HepG2 (cell line): ENCODE measurements around the gene RAPGEFL1. TPM values are rescaled to one million over a fixed set of nuclear protein-coding genes. Genes with fewer than 3 reads are reported as not detected.

ENCODE experiments used
- AGO2 ChIP-seq: fragments of 200-400 bp; formaldehyde crosslinking; optimal IDR thresholded peaks from 2 replicates; pipeline ENCODE3; 2017; ENCODE audit warnings: mild to moderate bottlenecking, low read depth, low read length, moderate library complexity
- CEBPB ChIP-seq: IDR thresholded peaks from 2 replicates; pipeline ENCODE4 v1.6.1; 2011; ENCODE audit warnings: low read depth, low read length, improper control_type of control experiment, borderline replicate concordance
- DPF2 ChIP-seq: sonication (generic); formaldehyde crosslinking; IDR thresholded peaks from 2 replicates; pipeline ENCODE4 v1.4.0; 2020; ENCODE audit warnings: mild to moderate bottlenecking, low read depth, missing genetic modification reagents, borderline replicate concordance
- EHMT2 ChIP-seq: fragments of 200-600 bp; sonication (generic); IDR thresholded peaks from 2 replicates; pipeline ENCODE4 v1.7.0; 2017; ENCODE audit warnings: antibody characterized with exemption, low read depth, low read length, borderline replicate concordance
- MXD3 ChIP-seq: IDR thresholded peaks from 2 replicates; pipeline ENCODE4 v1.6.1; 2016; ENCODE audit warnings: mild to moderate bottlenecking, missing biosample characterization, missing genetic modification reagents
- NR2F1 ChIP-seq, 2 experiments: fragments of 450-650 bp in 1 of 2; formaldehyde crosslinking in 1 of 2; IDR thresholded peaks; 2 replicates each; pipeline versions ENCODE4 v1.5.0 to v1.6.1; 2016 to 2020; ENCODE audit warnings: mild to moderate bottlenecking in 1 of 2, missing compliant biosample characterization in 1 of 2, missing genetic modification reagents in 1 of 2, moderate library complexity in 1 of 2
- RARA ChIP-seq: IDR thresholded peaks from 2 replicates; pipeline ENCODE4 v1.6.1; 2016; ENCODE audit warnings: missing genetic modification reagents, missing compliant biosample characterization
- THAP7 ChIP-seq: sonication (generic); formaldehyde crosslinking; IDR thresholded peaks from 2 replicates; pipeline ENCODE4 v1.8.1; 2023; ENCODE audit warnings: mild to moderate bottlenecking, missing genetic modification reagents
- ZBTB42 ChIP-seq: sonication (generic); formaldehyde crosslinking; IDR thresholded peaks from 2 replicates; pipeline ENCODE4 v1.5.0; 2020; ENCODE audit warnings: mild to moderate bottlenecking, missing genetic modification reagents
- ZFP91 ChIP-seq: sonication (generic); formaldehyde crosslinking; IDR thresholded peaks from 2 replicates; pipeline ENCODE4 v1.9.0; 2022; ENCODE audit warnings: missing genetic modification reagents, mild to moderate bottlenecking, borderline replicate concordance
- ZNF574 ChIP-seq: sonication (generic); formaldehyde crosslinking; IDR thresholded peaks from 2 replicates; pipeline ENCODE4 v1.4.0; 2020; ENCODE audit warnings: missing genetic modification reagents
- ZNF589 ChIP-seq: sonication (generic); formaldehyde crosslinking; conservative IDR thresholded peaks from 2 replicates; pipeline ENCODE4 v1.8.0; 2022; ENCODE audit warnings: mild to moderate bottlenecking, moderate library complexity, missing genetic modification reagents
- ZNF646 ChIP-seq: sonication (generic); formaldehyde crosslinking; IDR thresholded peaks from 2 replicates; pipeline ENCODE4 v1.9.0; 2021; ENCODE audit warnings: mild to moderate bottlenecking, missing genetic modification reagents
- ZNF7 ChIP-seq: IDR thresholded peaks from 2 replicates; pipeline ENCODE4 v1.6.1; 2016; ENCODE audit warnings: missing biosample characterization, missing genetic modification reagents
- polyA plus RNA-seq, 8 experiments: library from polyadenylated mRNA; depleted of rRNA in 3 of 8; stranded (reverse) in 7 of 8; unstranded in 1 of 8; fragments of >200 nt; fragmentation: Illumina TruSeq in 4 of 8; extraction: Trizol in 4 of 8; gene quantifications; 2 replicates each; pipeline versions ENCODE4 v1.2.1 to v1.2.3, GENCODE V29; 2011 to 2016; ENCODE audit warnings: low read depth in 4 of 8, missing spikeins in 1 of 8, mixed read lengths in 1 of 8; ENCODE audit not compliant: insufficient read depth in 1 of 8
- total RNA-seq, 5 experiments: library from RNA; depleted of rRNA; stranded (reverse); fragments of >200 nt; fragmentation: Illumina TruSeq; extraction: Trizol; gene quantifications; 2 replicates each; pipeline ENCODE4 v1.2.3, GENCODE V29; 2016; ENCODE audit warnings: low read depth in 1 of 5

Gene RAPGEFL1
- total and polyA plus RNA-seq, 2 of the 13 experiments (the other 11 are each of a cell fraction or from before 2014, with no cell fraction given), result 4.5 to 7.8 TPM

- TF ChIP-seq ZNF574 (CRISPR knock-in tag) (peak; percentile 64; the same call in 1 of the 2 replicates), NR2F1 (CRISPR knock-in tag; IDR thresholded peaks at IDR 0.05) (no peak), THAP7 (CRISPR knock-in tag) (peak; percentile 50; the same call in 1 of the 2 replicates), ZBTB42 (CRISPR knock-in tag) (0 out of 2 replicates have a peak, but pooled peaks have one; percentile 41), CEBPB (0 out of 2 replicates have a peak, but pooled peaks have one; percentile 1), ZNF646 (CRISPR knock-in tag) (no peak), ZFP91 (CRISPR knock-in tag) (peak; percentile 75; the same call in 1 of the 2 replicates), ZNF7 (no peak), RARA (CRISPR knock-in tag) (peak; percentile 10; the same call in 1 of the 2 replicates), DPF2 (CRISPR knock-in tag) (no peak), ZNF589 (0 out of 2 replicates have a peak, but pooled peaks have one; percentile 48), MXD3 (CRISPR knock-in tag) (no peak), AGO2 (no peak), EHMT2 (no peak)
These were observed 14.3 kb downstream of the RAPGEFL1 start (continued) for GRCh38 chr17:40191237-40192208.
